KMS-11 (cell line): ENCODE results near the gene CTDSP1.

Experiments
- H2AFZ ChIP-seq: fragments of 200-600 bp; sonication (generic); 2 replicates; pipeline ENCODE4 v1.6.1; 2016; ENCODE audit warnings: antibody characterized with exemption, mixed run types, low read depth
- H3K27ac ChIP-seq: fragments of 200-600 bp; sonication (generic); 2 replicates; pipeline ENCODE4 v1.6.1; 2016; ENCODE audit warnings: mild to moderate bottlenecking, mixed run types
- H3K27me3 ChIP-seq: fragments of 200-600 bp; sonication (generic); 2 replicates; pipeline ENCODE4 v1.6.1; 2017; ENCODE audit warnings: mild to moderate bottlenecking, low read depth, mixed run types, moderate library complexity; ENCODE audit not compliant: insufficient read depth
- H3K36me3 ChIP-seq: fragments of 200-600 bp; sonication (generic); 2 replicates; pipeline ENCODE4 v1.6.1; 2017; ENCODE audit warnings: mild to moderate bottlenecking, mixed run types; ENCODE audit not compliant: insufficient read depth
- H3K4me1 ChIP-seq: fragments of 200-600 bp; sonication (generic); 2 replicates; pipeline ENCODE4 v1.6.1; 2016; ENCODE audit warnings: mild to moderate bottlenecking, low read depth, mixed run types; ENCODE audit not compliant: poor library complexity, severe bottlenecking
- H3K4me2 ChIP-seq: fragments of 200-600 bp; sonication (generic); 2 replicates; pipeline ENCODE4 v1.7.0; 2016; ENCODE audit warnings: mild to moderate bottlenecking, mixed run types
- H3K4me3 ChIP-seq: fragments of 200-600 bp; sonication (generic); IDR thresholded peaks from 2 replicates; pipeline ENCODE4 v1.6.1; 2017; ENCODE audit warnings: low read depth, low read length, mixed read lengths; ENCODE audit not compliant: insufficient read depth
- H3K79me2 ChIP-seq: fragments of 200-600 bp; sonication (generic); 2 replicates; pipeline ENCODE4 v1.6.1; 2016; ENCODE audit warnings: low read depth, mixed run types; ENCODE audit not compliant: insufficient read depth
- H3K9ac ChIP-seq: fragments of 200-600 bp; sonication (generic); 2 replicates; pipeline ENCODE4 v1.6.1; 2016; ENCODE audit warnings: mild to moderate bottlenecking, mixed run types
- H4K20me1 ChIP-seq: fragments of 200-600 bp; sonication (generic); 2 replicates; pipeline ENCODE4 v1.6.1; 2016; ENCODE audit warnings: mild to moderate bottlenecking, mixed run types; ENCODE audit not compliant: insufficient read depth
- TF ChIP-seq, protein P1 (sequence below): fragments of 200-600 bp; sonication (generic); conservative IDR thresholded peaks from 2 replicates; pipeline ENCODE4 v1.6.1; 2017; ENCODE audit warnings: low read depth, mild to moderate bottlenecking, antibody characterized with exemption, low read length, moderate library complexity, mixed read lengths

CTDSP1 gene

DNA sequence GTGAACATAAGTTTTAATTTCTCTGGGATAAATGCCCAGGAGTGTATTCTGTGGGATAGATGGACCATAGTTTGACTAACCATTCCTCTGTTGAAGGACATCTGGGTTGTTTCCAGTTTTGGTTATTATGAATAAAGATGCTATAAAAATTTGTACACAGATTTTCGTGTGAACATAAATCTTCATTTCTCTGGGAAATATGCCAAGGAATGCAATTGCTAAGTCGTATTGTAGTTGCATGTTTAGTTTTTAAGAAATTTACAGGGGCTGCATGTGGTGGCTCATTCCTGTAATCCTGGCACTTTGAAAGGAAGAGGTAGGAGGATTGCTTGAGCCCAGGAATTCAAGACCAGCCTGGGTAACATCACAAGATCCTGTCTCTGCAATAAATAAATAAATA lies 24.5 kb upstream of the CTDSP1 start:
- H3K4me1 ChIP-seq: no peaks in the 10 kb centered on the region
- no peaks in the 10 kb centered on the region for H3K79me2 ChIP-seq
- H3K4me2 ChIP-seq: no peak overlapping the region
- H3K27ac ChIP-seq: no peak overlapping the region
- H3K9ac ChIP-seq: no peak overlapping the region
- no peaks in the 10 kb centered on the region for H3K36me3 ChIP-seq
- TF ChIP-seq, protein P1, sequence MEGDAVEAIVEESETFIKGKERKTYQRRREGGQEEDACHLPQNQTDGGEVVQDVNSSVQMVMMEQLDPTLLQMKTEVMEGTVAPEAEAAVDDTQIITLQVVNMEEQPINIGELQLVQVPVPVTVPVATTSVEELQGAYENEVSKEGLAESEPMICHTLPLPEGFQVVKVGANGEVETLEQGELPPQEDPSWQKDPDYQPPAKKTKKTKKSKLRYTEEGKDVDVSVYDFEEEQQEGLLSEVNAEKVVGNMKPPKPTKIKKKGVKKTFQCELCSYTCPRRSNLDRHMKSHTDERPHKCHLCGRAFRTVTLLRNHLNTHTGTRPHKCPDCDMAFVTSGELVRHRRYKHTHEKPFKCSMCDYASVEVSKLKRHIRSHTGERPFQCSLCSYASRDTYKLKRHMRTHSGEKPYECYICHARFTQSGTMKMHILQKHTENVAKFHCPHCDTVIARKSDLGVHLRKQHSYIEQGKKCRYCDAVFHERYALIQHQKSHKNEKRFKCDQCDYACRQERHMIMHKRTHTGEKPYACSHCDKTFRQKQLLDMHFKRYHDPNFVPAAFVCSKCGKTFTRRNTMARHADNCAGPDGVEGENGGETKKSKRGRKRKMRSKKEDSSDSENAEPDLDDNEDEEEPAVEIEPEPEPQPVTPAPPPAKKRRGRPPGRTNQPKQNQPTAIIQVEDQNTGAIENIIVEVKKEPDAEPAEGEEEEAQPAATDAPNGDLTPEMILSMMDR: no peak
- H3K27me3 ChIP-seq: no peaks in the 10 kb centered on the region
- H4K20me1 ChIP-seq: no peaks in the 10 kb centered on the region
- H2AFZ ChIP-seq: no peak overlapping the region
- H3K4me3 ChIP-seq: no peak overlapping the region

DNA sequence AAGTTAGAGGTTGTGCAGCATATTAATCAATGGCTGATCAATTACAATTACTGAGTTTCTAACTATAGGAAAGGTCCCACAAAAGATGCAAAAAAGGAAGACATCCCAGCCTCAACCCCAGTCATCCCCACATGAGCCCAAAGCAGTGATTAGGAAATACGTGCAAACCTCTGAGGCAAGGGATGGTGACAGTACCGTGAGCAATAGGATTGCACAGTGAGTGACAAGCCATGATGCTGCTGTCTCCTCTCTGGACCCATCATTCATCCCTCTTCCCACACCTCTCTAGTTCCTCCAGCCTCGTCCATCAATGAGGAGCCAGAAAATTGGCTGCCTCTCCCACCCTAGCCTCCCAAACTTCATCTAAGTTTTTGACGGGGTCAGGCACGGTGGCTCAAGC lies 21.6 kb upstream of the CTDSP1 start:
- Histone ChIP-seq H3K27ac (no peak overlapping the region), H3K4me3 (no peak overlapping the region), H3K27me3 (no peaks in the 10 kb centered on the region), H3K79me2 (no peaks in the 10 kb centered on the region), H3K4me2 (no peak overlapping the region), H4K20me1 (no peaks in the 10 kb centered on the region), H3K36me3 (no peaks in the 10 kb centered on the region), H3K9ac (no peak overlapping the region), H2AFZ (no peak overlapping the region), H3K4me1 (no peaks in the 10 kb centered on the region)
- TF ChIP-seq, protein P1: no peak

DNA sequence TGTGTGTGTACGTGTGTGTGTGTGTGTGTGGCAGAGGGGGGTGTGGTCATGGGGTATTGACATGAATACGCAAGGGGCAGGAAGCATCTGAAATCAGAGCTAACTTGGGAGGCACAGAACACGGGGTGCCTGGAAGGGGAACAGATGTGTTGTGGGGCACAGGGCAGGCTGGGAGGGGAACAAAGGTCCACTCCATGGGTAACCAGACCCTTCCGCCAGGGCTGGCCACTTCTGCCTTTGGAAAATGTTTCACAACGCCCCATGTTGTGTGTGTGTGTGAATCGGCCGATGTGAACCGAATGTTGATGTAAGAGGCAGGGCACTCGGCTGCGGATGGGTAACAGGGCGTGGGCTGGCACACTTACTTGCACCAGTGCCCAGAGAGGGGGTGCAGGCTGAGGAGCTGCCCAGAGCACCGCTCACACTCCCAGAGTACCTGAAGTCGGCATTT lies 17.7 kb upstream of the CTDSP1 start, which contains the start of gene SLC11A1:
SLC11A1 (plus strand) TSS at position 358 of the 451 bp plus-strand sequence. CDS start 96 bp downstream, outside the sequence.
- Histone ChIP-seq H3K36me3 (no peaks in the 10 kb centered on the region), H2AFZ (no peak within 1 kb of the TSS), H3K4me1 (no peaks in the 10 kb centered on the region), H3K4me3 (no peak within 1 kb of the TSS), H3K79me2 (no peaks in the 10 kb centered on the region), H3K27ac (no peak within 1 kb of the TSS), H3K4me2 (no peak within 1 kb of the TSS), H3K27me3 (no peaks in the 10 kb centered on the region), H3K9ac (no peak within 1 kb of the TSS), H4K20me1 (no peaks in the 10 kb centered on the region)
- TF ChIP-seq, protein P1: no peak

DNA sequence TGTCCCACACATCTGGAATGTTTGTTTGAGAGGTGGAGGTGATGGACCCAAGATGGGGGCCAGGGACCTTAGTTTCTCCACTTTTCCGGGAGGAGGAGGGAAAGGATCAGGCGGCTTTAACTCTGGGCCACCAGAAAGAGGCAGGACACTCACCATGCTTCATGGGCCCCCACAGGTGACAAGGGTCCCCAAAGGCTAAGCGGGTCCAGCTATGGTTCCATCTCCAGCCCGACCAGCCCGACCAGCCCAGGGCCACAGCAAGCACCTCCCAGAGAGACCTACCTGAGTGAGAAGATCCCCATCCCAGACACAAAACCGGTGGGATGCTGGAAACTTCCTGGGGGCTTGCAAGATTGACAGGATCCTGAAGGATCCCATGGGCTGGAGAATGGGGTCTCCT lies 16.9 kb upstream of the CTDSP1 start:
- H3K36me3 ChIP-seq: no peaks in the 10 kb centered on the region
- no peak overlapping the region for H2AFZ ChIP-seq
- no peaks in the 10 kb centered on the region for H3K4me1 ChIP-seq
- no peaks in the 10 kb centered on the region for H3K27me3 ChIP-seq
- no peak overlapping the region for H3K4me3 ChIP-seq
- no peaks in the 10 kb centered on the region for H4K20me1 ChIP-seq
- H3K9ac ChIP-seq: no peak overlapping the region
- TF ChIP-seq, protein P1: no peak
- H3K27ac ChIP-seq: no peak overlapping the region
- H3K4me2 ChIP-seq: no peak overlapping the region
- H3K79me2 ChIP-seq: no peaks in the 10 kb centered on the region
